ENCODE measurements around the gene DHX35.

DHX35 gene

GRCh38 chr20:38973645-38974044 is 11.5 kb downstream of the DHX35 start:
- no peak for DNase-seq
- H3K27ac Mint-ChIP-seq, result peak overlapping the region; percentile 15
- H3K4me3 Mint-ChIP-seq, result no peak overlapping the region
- no peak for TF ChIP-seq CTCF (IDR thresholded peaks at IDR 0.05)
- peaks cover 20% of the 10 kb centered on the region for H3K36me3 Mint-ChIP-seq (ENCODE audit: low read depth)
- no peaks in the 10 kb centered on the region for H3K27me3 Mint-ChIP-seq (ENCODE audit: low read depth, poor library complexity)
- H3K4me1 Mint-ChIP-seq, result no peaks in the 10 kb centered on the region
- H3K9me3 Mint-ChIP-seq, result no peaks in the 10 kb centered on the region

GRCh38 chr20:38975539-38976120 is 13.5 kb downstream of the DHX35 start:
- Mint-ChIP-seq H3K4me3 (no peak overlapping the region), H3K4me1 (no peaks in the 10 kb centered on the region), H3K27ac (no peak overlapping the region), H3K27me3 (ENCODE audit: low read depth, poor library complexity) (no peaks in the 10 kb centered on the region), H3K9me3 (no peaks in the 10 kb centered on the region), H3K36me3 (ENCODE audit: low read depth) (peaks cover 18% of the 10 kb centered on the region)
- DNase-seq, result no peak
- no peak for TF ChIP-seq CTCF (IDR thresholded peaks at IDR 0.05)

- no peaks in the 10 kb centered on the region for H3K4me1 Mint-ChIP-seq
- no peak for DNase-seq
- H3K27me3 Mint-ChIP-seq (ENCODE audit: low read depth, poor library complexity), result no peaks in the 10 kb centered on the region
- H3K36me3 Mint-ChIP-seq (ENCODE audit: low read depth), result peaks cover 7% of the 10 kb centered on the region
- no peak for TF ChIP-seq CTCF (IDR thresholded peaks at IDR 0.05)
- H3K4me3 Mint-ChIP-seq, result no peak overlapping the region
- H3K27ac Mint-ChIP-seq, result no peak overlapping the region
- H3K9me3 Mint-ChIP-seq, result no peaks in the 10 kb centered on the region
Observed at GRCh38 chr20:38979434-38979833, 17.3 kb downstream of the DHX35 start.

- no peak overlapping the region for H3K4me3 Mint-ChIP-seq
- no peaks in the 10 kb centered on the region for H3K27me3 Mint-ChIP-seq (ENCODE audit: low read depth, poor library complexity)
- H3K27ac Mint-ChIP-seq, result no peak overlapping the region
- H3K36me3 Mint-ChIP-seq (ENCODE audit: low read depth), result peaks cover 4% of the 10 kb centered on the region
- TF ChIP-seq CTCF (IDR thresholded peaks at IDR 0.05), result no peak
- no peak for DNase-seq
- H3K9me3 Mint-ChIP-seq, result no peaks in the 10 kb centered on the region
- no peaks in the 10 kb centered on the region for H3K4me1 Mint-ChIP-seq
Observed at GRCh38 chr20:38979842-38980241, 17.7 kb downstream of the DHX35 start.

- TF ChIP-seq CTCF (IDR thresholded peaks at IDR 0.05), result no peak
- DNase-seq, result no peak
- Mint-ChIP-seq H3K27me3 (ENCODE audit: low read depth, poor library complexity) (no peaks in the 10 kb centered on the region), H3K36me3 (ENCODE audit: low read depth) (peaks cover 9% of the 10 kb centered on the region), H3K27ac (no peak overlapping the region), H3K9me3 (no peaks in the 10 kb centered on the region), H3K4me3 (no peak overlapping the region), H3K4me1 (no peaks in the 10 kb centered on the region)
Observed at GRCh38 chr20:38982291-38982690, 20.1 kb downstream of the DHX35 start.

- no peak for TF ChIP-seq CTCF (IDR thresholded peaks at IDR 0.05)
- Mint-ChIP-seq H3K36me3 (ENCODE audit: low read depth) (peaks cover 35% of the 10 kb centered on the region), H3K27ac (no peak overlapping the region), H3K27me3 (ENCODE audit: low read depth, poor library complexity) (no peaks in the 10 kb centered on the region), H3K9me3 (no peaks in the 10 kb centered on the region), H3K4me3 (no peak overlapping the region), H3K4me1 (no peaks in the 10 kb centered on the region)
- no peak for DNase-seq
Observed at GRCh38 chr20:38985060-38985459, 22.9 kb downstream of the DHX35 start.
